ENCODE measurements around the gene PWWP2B. TPM values are rescaled to one million over a fixed set of nuclear protein-coding genes. Genes with fewer than 3 reads are reported as not detected.
A peak's percentile ranks its signal among the peaks of the same experiment; 100 is the strongest.

Gene PWWP2B
- total RNA-seq, 2 donors from 2014 or later = 33.8 to 61.0 TPM

DNA sequence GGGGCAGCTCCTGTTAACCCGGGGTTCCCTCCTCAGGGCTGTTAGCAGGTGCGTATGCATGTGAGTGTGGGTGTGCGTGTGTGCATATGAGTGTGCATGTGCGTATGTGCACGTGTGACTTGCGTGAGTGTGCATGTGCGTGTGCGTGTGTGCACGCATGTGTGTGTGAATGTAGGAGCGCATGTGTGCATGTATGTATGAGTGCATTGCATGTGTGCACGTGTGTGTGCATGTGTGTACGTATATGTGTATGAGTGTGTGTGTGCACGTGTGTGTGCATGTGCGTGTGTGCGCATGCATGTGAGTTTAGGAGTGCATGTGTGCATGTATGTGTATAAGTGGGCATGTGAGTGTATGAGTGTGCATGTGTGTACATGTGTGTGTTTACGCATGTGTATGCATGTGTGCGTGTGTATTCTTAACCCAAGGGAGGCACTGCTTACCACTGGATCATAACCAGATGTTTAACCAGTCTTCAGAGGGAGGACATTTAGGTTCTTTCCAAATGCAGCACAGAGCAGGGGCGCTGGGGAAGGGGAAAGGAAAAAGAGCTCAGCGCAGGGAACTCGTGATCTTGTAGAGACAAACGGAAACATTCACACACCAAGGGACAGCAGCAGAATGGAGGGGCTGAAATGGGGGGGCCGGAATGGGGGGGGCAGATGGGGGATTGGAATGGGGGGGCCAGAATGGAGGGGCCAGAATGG is 45.0 kb downstream of the PWWP2B start:
- H3K9ac ChIP-seq (ENCODE audit: low read depth in 2 of 2, low read length in 2 of 2) = no peak overlapping the region
- H3K4me1 ChIP-seq = peaks cover 5% of the 10 kb centered on the region
- TF ChIP-seq, protein P1, sequence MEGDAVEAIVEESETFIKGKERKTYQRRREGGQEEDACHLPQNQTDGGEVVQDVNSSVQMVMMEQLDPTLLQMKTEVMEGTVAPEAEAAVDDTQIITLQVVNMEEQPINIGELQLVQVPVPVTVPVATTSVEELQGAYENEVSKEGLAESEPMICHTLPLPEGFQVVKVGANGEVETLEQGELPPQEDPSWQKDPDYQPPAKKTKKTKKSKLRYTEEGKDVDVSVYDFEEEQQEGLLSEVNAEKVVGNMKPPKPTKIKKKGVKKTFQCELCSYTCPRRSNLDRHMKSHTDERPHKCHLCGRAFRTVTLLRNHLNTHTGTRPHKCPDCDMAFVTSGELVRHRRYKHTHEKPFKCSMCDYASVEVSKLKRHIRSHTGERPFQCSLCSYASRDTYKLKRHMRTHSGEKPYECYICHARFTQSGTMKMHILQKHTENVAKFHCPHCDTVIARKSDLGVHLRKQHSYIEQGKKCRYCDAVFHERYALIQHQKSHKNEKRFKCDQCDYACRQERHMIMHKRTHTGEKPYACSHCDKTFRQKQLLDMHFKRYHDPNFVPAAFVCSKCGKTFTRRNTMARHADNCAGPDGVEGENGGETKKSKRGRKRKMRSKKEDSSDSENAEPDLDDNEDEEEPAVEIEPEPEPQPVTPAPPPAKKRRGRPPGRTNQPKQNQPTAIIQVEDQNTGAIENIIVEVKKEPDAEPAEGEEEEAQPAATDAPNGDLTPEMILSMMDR (IDR thresholded peaks at IDR 0.05) = no peak
- no peaks in the 10 kb centered on the region for H3K36me3 ChIP-seq
- H3K27me3 ChIP-seq = no peaks in the 10 kb centered on the region
- intact Hi-C loops (cut with DNase I) = no loop called here
- H3K4me3 ChIP-seq = no peak overlapping the region
- no peaks in the 10 kb centered on the region for H3K9me3 ChIP-seq
- no peak for DNase-seq
- H3K27ac ChIP-seq = no peak overlapping the region

DNA sequence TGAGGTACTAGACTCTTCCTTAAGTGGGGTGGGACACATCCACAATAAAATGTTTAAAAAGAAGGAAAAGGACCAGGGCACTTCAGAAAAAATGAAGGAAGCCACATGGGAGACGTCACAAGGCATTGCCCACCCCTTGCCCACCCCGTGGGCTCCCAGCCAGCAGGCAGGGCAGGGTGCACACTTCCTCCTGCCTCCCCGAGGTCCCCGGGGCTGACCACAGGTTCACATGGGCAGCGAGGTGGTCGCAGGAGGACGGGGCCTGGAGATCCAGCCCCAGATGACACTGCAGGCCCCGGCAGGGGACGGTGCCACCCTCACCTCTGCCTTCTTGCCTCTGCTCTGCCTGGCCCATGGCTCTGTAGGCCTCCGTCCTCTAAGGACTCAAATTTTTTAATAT is 45.6 kb downstream of the PWWP2B start:
- no peak overlapping the region for H3K9ac ChIP-seq (ENCODE audit: low read depth in 2 of 2, low read length in 2 of 2)
- no peak overlapping the region for H3K4me3 ChIP-seq
- no peaks in the 10 kb centered on the region for H3K9me3 ChIP-seq
- H3K27ac ChIP-seq = no peak overlapping the region
- intact Hi-C loops (cut with DNase I) = no loop called here
- TF ChIP-seq, protein P1 (IDR thresholded peaks at IDR 0.05) = no peak
- DNase-seq = no peak
- no peaks in the 10 kb centered on the region for H3K36me3 ChIP-seq
- H3K4me1 ChIP-seq = peaks cover 11% of the 10 kb centered on the region
- H3K27me3 ChIP-seq = no peaks in the 10 kb centered on the region

DNA sequence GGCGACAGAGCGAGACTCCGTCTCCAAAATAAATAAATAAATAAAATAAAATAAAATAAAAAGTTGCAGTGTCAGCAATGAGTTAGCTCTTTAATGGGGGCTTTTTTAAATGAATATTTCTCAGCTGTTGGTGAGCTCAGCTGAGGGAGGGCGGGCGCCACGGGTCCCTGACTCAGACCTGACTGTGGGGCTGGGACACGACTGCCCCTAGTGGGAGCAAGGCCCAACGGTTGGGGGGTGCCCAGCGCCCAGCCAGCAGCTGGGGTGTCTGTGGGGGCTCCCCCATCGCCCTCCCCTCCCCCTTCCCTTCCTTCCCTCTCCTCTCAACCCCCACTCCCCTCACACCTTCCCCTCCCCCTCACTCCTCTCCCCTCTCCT is 46.6 kb downstream of the PWWP2B start:
- Histone ChIP-seq H3K9ac (ENCODE audit: low read depth in 2 of 2, low read length in 2 of 2) (no peak overlapping the region), H3K4me1 (peaks cover 16% of the 10 kb centered on the region), H3K9me3 (no peaks in the 10 kb centered on the region), H3K27ac (no peak overlapping the region), H3K27me3 (no peaks in the 10 kb centered on the region), H3K36me3 (no peaks in the 10 kb centered on the region), H3K4me3 (no peak overlapping the region)
- intact Hi-C loops (cut with DNase I) = no loop called here
- TF ChIP-seq, protein P1 (IDR thresholded peaks at IDR 0.05) = peak; percentile 39
- no peak for DNase-seq

DNA sequence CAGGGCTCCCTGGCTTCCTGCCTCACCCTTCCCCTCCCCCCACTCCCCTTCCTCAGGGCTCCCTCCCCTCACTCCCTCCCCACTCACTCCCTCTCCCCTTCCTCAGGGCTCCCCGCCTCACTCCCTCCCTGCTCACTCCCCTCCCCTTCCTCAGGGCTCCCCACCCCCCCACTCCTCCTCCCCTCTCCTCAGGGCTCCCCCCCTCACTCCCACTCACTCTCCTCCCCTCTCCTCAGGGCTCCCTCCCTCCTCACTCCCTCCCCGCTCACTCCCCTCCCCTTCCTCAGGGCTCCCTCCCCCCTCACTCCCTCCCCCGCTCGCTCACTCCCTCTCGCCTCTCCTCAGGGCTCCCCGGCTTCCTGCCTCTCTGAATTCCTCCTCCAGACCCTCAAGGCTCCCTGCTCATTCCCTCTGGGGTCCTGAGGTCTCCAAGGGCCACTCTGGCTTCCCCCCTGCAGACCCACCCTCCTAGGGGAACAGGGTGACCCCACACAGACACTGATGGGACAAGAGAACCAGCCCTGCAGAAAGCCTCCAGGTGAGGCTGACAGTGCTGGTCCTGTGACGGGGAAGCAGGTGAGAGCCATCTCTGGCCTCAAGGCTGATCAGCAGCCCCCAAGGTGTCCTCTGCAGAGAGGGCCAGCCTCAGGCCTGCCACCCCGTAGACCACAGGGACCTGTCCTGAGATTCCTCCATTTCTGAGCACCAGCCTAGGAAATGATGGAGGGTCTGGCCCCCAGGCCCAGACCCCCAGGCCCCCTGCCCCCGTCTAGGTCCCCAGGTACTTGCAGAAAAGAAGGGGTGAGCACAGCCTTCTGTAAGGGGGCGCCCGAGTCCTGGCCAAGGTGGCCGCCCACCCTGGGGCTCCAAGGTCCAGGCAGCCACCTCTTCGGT is 47.2 kb downstream of the PWWP2B start:
- peak overlapping the region in 1 of 2 donors; percentile 12 for H3K9ac ChIP-seq (ENCODE audit: low read depth in 2 of 2, low read length in 2 of 2)
- TF ChIP-seq, protein P1 (IDR thresholded peaks at IDR 0.05) = no peak
- no peak for DNase-seq

DNA sequence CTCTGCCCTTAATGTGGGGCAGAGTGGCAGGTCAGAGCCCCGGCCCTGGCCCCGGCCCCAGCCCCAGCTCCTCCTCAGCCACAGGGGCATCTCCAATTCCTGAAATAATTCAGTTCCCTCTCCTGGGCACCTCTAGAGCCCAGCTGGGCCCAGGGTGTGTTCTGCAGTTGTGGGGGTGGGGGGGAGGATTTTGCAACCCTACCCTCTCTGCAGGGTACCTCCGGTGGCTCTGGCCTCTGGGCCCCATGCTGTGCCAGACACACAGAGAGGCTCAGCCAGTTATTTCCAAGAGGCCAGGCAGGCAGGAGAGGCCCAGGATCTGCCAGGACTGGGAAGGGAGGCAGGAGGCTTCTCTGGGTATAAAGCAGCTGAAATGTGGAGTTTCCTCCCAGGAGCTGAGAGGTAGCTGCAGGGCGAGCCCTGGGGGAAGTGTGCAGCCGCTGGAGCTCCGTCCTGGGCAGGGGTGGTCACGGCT is 47.9 kb downstream of the PWWP2B start:
- H3K9ac ChIP-seq (ENCODE audit: low read depth in 2 of 2, low read length in 2 of 2) = no peak overlapping the region
- no peaks in the 10 kb centered on the region for H3K27me3 ChIP-seq
- H3K4me1 ChIP-seq = peaks cover 16% of the 10 kb centered on the region
- no peak for DNase-seq
- intact Hi-C loops (cut with DNase I) = no loop called here
- no peak overlapping the region for H3K4me3 ChIP-seq
- H3K9me3 ChIP-seq = no peaks in the 10 kb centered on the region
- TF ChIP-seq, protein P1 (IDR thresholded peaks at IDR 0.05) = no peak
- H3K36me3 ChIP-seq = no peaks in the 10 kb centered on the region
- H3K27ac ChIP-seq = no peak overlapping the region

More for the DNA sequence above, 47.2 kb downstream of the PWWP2B start:
- H3K9me3 ChIP-seq = no peaks in the 10 kb centered on the region
- H3K27me3 ChIP-seq = no peaks in the 10 kb centered on the region
- H3K27ac ChIP-seq = no peak overlapping the region
- no peaks in the 10 kb centered on the region for H3K36me3 ChIP-seq
- H3K4me3 ChIP-seq = no peak overlapping the region
- intact Hi-C loops (cut with DNase I) = no loop called here
- H3K4me1 ChIP-seq = peaks cover 16% of the 10 kb centered on the region
